ENCODE data around the gene MPRIP. TPM values are rescaled to one million over a fixed set of nuclear protein-coding genes. Genes with fewer than 3 reads are reported as not detected.
A peak's percentile ranks its signal among the peaks of the same experiment; 100 is the strongest.

The MPRIP gene
- total RNA-seq, 2 donors from 2014 or later, result 147 to 269 TPM

- Histone ChIP-seq H3K27ac (peak overlapping the region; percentile 1 to 70 (median 62)), H3K4me3 (no peak overlapping the region), H3K9me3 (no peaks in the 10 kb centered on the region), H3K27me3 (no peaks in the 10 kb centered on the region), H3K4me1 (peaks cover 38% of the 10 kb centered on the region), H3K36me3 (replicated peaks in 1 of 2; ENCODE audit: insufficient read depth in 1 of 2, low read depth in 2 of 2) (peaks cover 0 to 2% of the 10 kb centered on the region in 2 donors)
- no peak for ATAC-seq
- 67 to 74% methylated on average over 6 to 7 of the region's 7 CpGs for WGBS, 2 donors
- DNase-seq, result peak in 1 of 4 donors; percentile 4
- intact Hi-C loops (cut with DNase I), result no loop called here
- TF ChIP-seq CTCF (IDR thresholded peaks at IDR 0.05), result no peak
- TF ChIP-seq POLR2A (IDR thresholded peaks at IDR 0.05), result no peak
These were observed 36.6 kb downstream of the MPRIP start for GRCh38 chr17:17078832-17079231.

GRCh38 chr17:17079336-17079735, 37.1 kb downstream of the MPRIP start:
- peak overlapping the region; percentile 1 to 70 (median 62) for H3K27ac ChIP-seq
- H3K4me1 ChIP-seq, result peaks cover 34% of the 10 kb centered on the region
- 69 to 76% methylated on average over 4 of the region's 4 CpGs for WGBS, 2 donors
- intact Hi-C loops (cut with DNase I), result no loop called here
- ATAC-seq (no peak), DNase-seq (peak in 1 of 4 donors; percentile 4)
- peaks cover 0 to 5% of the 10 kb centered on the region in 2 donors for H3K36me3 ChIP-seq (replicated peaks in 1 of 2; ENCODE audit: insufficient read depth in 1 of 2, low read depth in 2 of 2)
- H3K9me3 ChIP-seq, result no peaks in the 10 kb centered on the region
- H3K27me3 ChIP-seq, result no peaks in the 10 kb centered on the region
- TF ChIP-seq POLR2A (IDR thresholded peaks at IDR 0.05) (no peak), CTCF (IDR thresholded peaks at IDR 0.05) (no peak)
- no peak overlapping the region for H3K4me3 ChIP-seq

GRCh38 chr17:17079761-17080160, 37.5 kb downstream of the MPRIP start:
- ATAC-seq (no peak), DNase-seq (peak in 2 of 4 donors; percentile 37 to 45)
- Histone ChIP-seq H3K36me3 (replicated peaks in 1 of 2; ENCODE audit: insufficient read depth in 1 of 2, low read depth in 2 of 2) (peaks cover 0 to 5% of the 10 kb centered on the region in 2 donors), H3K9me3 (no peaks in the 10 kb centered on the region), H3K27me3 (no peaks in the 10 kb centered on the region), H3K27ac (peak overlapping the region in 3 of 4 donors; percentile 14 to 70 (median 64)), H3K4me1 (peaks cover 34% of the 10 kb centered on the region), H3K4me3 (no peak overlapping the region)
- TF ChIP-seq CTCF (IDR thresholded peaks at IDR 0.05), result no peak
- 42 to 62% methylated on average over 5 to 6 of the region's 6 CpGs for WGBS, 2 donors
- intact Hi-C loops (cut with DNase I), result no loop called here

- Histone ChIP-seq H3K4me1 (peaks cover 34% of the 10 kb centered on the region), H3K27me3 (no peaks in the 10 kb centered on the region), H3K4me3 (no peak overlapping the region), H3K9me3 (no peaks in the 10 kb centered on the region), H3K36me3 (replicated peaks in 1 of 2; ENCODE audit: insufficient read depth in 1 of 2, low read depth in 2 of 2) (peaks cover 0 to 5% of the 10 kb centered on the region in 2 donors), H3K27ac (peak overlapping the region in 3 of 4 donors; percentile 14 to 70 (median 64))
- intact Hi-C loops (cut with DNase I), result no loop called here
- DNase-seq (peak in 1 of 4 donors; percentile 5), ATAC-seq (no peak)
- WGBS, 2 donors, result 75 to 80% methylated on average over 2 to 3 of the region's 3 CpGs
- TF ChIP-seq POLR2A (IDR thresholded peaks at IDR 0.05) (no peak), CTCF (IDR thresholded peaks at IDR 0.05) (no peak)
These were observed 37.9 kb downstream of the MPRIP start for GRCh38 chr17:17080181-17080631.

GRCh38 chr17:17080781-17081180, 38.5 kb downstream of the MPRIP start:
- H3K36me3 ChIP-seq (replicated peaks in 1 of 2; ENCODE audit: insufficient read depth in 1 of 2, low read depth in 2 of 2), result peaks cover 0 to 5% of the 10 kb centered on the region in 2 donors
- no peaks in the 10 kb centered on the region for H3K9me3 ChIP-seq
- H3K27ac ChIP-seq, result peak overlapping the region in 1 of 4 donors; percentile 6
- TF ChIP-seq CTCF (IDR thresholded peaks at IDR 0.05) (no peak), POLR2A (IDR thresholded peaks at IDR 0.05) (no peak)
- intact Hi-C loops (cut with DNase I), result no loop called here
- H3K27me3 ChIP-seq, result no peaks in the 10 kb centered on the region
- no peak for ATAC-seq
- H3K4me3 ChIP-seq, result no peak overlapping the region
- H3K4me1 ChIP-seq, result peaks cover 34% of the 10 kb centered on the region
- peak in 1 of 4 donors; percentile 3 for DNase-seq
- 85 to 88% methylated on average over 6 to 7 of the region's 7 CpGs for WGBS, 2 donors

Measured in body of pancreas (tissue), 4 donors.